Measurements from ENCODE around the gene TTC23. TPM values are rescaled to one million over a fixed set of nuclear protein-coding genes. Genes with fewer than 3 reads are reported as not detected.

Gene TTC23
- total and polyA plus RNA-seq, 9 of the 15 experiments (the other 6 are each of a cell fraction or from before 2014, with no cell fraction given) = 0.41 to 4.5 (median 2.5) TPM

DNA sequence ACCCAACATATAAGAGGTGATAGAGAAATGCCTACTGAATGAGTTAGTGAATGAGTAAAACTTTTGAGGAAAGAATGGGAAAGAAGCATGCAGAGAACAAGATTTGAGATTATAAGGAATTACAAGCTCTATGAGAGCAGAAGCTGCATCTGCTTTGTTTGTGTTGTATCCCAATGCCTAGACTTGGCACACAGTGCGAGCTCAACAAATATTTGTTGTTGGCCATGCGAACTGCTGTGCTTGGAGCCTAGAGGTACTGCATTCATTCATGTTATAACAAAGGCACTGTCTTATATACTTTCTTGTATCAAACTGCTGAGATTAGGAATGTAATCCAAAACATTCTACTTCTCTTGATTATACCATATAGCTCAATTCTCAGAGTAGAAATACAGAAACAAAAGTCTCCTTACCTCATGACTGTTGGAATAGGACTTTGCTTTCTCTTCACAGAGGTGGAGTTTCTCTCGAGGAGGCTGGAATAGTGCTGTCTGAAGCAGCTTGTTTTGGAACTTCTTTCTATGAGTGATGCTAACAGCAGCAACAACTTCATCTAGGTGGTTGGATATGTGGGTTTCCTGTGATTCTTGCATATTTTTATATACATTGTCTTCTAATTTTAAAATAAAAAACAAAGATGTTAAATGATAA lies 21.1 kb downstream of the TTC23 start:
- ChIA-PET CTCF (ENCODE audit: low intra/inter-chr PET ratio) (no interaction called here), POLR2A (no interaction called here)
- no peaks in the 10 kb centered on the region for H4K20me1 ChIP-seq (replicated peaks; ENCODE audit: control insufficient read depth, insufficient read depth, low read length)
- in situ Hi-C loops (cut with MboI) = no loop called here
- intact Hi-C loops (cut with micrococcal nuclease) = no loop called here
- no peaks in the 10 kb centered on the region for H3K36me3 ChIP-seq (ENCODE audit: control insufficient read depth, insufficient read depth, low read length)
- H3K4me3 ChIP-seq = no peak overlapping the region
- TF ChIP-seq, protein P1, sequence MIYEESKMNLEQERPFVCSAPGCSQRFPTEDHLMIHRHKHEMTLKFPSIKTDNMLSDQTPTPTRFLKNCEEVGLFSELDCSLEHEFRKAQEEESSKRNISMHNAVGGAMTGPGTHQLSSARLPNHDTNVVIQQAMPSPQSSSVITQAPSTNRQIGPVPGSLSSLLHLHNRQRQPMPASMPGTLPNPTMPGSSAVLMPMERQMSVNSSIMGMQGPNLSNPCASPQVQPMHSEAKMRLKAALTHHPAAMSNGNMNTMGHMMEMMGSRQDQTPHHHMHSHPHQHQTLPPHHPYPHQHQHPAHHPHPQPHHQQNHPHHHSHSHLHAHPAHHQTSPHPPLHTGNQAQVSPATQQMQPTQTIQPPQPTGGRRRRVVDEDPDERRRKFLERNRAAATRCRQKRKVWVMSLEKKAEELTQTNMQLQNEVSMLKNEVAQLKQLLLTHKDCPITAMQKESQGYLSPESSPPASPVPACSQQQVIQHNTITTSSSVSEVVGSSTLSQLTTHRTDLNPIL (CRISPR knock-in tag; IDR thresholded peaks at IDR 0.05) = no peak
- TF ChIP-seq, protein P2, sequence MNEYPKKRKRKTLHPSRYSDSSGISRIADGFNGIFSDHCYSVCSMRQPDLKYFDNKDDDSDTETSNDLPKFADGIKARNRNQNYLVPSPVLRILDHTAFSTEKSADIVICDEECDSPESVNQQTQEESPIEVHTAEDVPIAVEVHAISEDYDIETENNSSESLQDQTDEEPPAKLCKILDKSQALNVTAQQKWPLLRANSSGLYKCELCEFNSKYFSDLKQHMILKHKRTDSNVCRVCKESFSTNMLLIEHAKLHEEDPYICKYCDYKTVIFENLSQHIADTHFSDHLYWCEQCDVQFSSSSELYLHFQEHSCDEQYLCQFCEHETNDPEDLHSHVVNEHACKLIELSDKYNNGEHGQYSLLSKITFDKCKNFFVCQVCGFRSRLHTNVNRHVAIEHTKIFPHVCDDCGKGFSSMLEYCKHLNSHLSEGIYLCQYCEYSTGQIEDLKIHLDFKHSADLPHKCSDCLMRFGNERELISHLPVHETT (CRISPR knock-in tag; conservative IDR thresholded peaks at IDR 0.05 in 1 of 2, IDR thresholded peaks at IDR 0.05 in 1 of 2) = no peak
- TF ChIP-seq ZNF785 (CRISPR knock-in tag; IDR thresholded peaks at IDR 0.05) (no peak), ESRRA (IDR thresholded peaks at IDR 0.05; ENCODE audit: borderline replicate concordance, low read depth) (no peak), SIX5 (IDR thresholded peaks at IDR 0.05; ENCODE audit: borderline replicate concordance in 1 of 2, insufficient read depth in 1 of 2, low read depth in 1 of 2, low read length in 2 of 2) (no peak), ZNF133 (CRISPR knock-in tag; IDR thresholded peaks at IDR 0.05) (no peak), ELF2 (CRISPR knock-in tag; IDR thresholded peaks at IDR 0.05) (no peak), PTRF (tag; IDR thresholded peaks at IDR 0.05) (no peak), KHSRP (IDR thresholded peaks at IDR 0.05) (no peak), POLR2A (conservative IDR thresholded peaks at IDR 0.05) (no peak), HDGF (IDR thresholded peaks at IDR 0.05) (no peak)
- TF ChIP-seq, protein P3, sequence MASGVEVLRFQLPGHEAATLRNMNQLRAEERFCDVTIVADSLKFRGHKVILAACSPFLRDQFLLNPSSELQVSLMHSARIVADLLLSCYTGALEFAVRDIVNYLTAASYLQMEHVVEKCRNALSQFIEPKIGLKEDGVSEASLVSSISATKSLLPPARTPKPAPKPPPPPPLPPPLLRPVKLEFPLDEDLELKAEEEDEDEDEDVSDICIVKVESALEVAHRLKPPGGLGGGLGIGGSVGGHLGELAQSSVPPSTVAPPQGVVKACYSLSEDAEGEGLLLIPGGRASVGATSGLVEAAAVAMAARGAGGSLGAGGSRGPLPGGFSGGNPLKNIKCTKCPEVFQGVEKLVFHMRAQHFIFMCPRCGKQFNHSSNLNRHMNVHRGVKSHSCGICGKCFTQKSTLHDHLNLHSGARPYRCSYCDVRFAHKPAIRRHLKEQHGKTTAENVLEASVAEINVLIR (CRISPR knock-in tag; IDR thresholded peaks at IDR 0.05) = no peak
- TF ChIP-seq, protein P4, sequence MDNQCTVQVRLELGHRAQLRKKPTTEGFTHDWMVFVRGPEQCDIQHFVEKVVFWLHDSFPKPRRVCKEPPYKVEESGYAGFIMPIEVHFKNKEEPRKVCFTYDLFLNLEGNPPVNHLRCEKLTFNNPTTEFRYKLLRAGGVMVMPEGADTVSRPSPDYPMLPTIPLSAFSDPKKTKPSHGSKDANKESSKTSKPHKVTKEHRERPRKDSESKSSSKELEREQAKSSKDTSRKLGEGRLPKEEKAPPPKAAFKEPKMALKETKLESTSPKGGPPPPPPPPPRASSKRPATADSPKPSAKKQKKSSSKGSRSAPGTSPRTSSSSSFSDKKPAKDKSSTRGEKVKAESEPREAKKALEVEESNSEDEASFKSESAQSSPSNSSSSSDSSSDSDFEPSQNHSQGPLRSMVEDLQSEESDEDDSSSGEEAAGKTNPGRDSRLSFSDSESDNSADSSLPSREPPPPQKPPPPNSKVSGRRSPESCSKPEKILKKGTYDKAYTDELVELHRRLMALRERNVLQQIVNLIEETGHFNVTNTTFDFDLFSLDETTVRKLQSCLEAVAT (IDR thresholded peaks at IDR 0.05) = no peak
- H3K79me2 ChIP-seq (ENCODE audit: control insufficient read depth, insufficient read depth, low read length) = no peaks in the 10 kb centered on the region
- no peaks in the 10 kb centered on the region for H3K9me3 ChIP-seq (replicated peaks; ENCODE audit: control insufficient read depth, insufficient read depth, low read depth, low read length)
- ATAC-seq = no peak
- H3K27ac ChIP-seq (ENCODE audit: extremely low read depth, low read depth, low read length) = no peak overlapping the region
- no peaks in the 10 kb centered on the region for H3K9me1 ChIP-seq (ENCODE audit: control insufficient read depth, insufficient read depth, low read length)
- H2AFZ ChIP-seq (ENCODE audit: low read depth, low read length) = no peak overlapping the region
- no peak for DNase-seq (ENCODE audit: extremely low read depth in 1 of 4, low spot score in 3 of 4)
- H3K27me3 ChIP-seq (ENCODE audit: control insufficient read depth in 2 of 2, insufficient read depth in 2 of 2, low read length in 2 of 2) = no peaks in the 10 kb centered on the region
- BruUV-seq (replicated peaks) = no TSS peak
- FAIRE-seq = no peak
- no peak overlapping the region for H3K9ac ChIP-seq (ENCODE audit: insufficient read depth in 1 of 2, low read depth in 2 of 2, low read length in 2 of 2)
- H3K4me2 ChIP-seq (ENCODE audit: insufficient read depth, low read length) = no peak overlapping the region
- H3K4me1 ChIP-seq (replicated peaks in 1 of 2; ENCODE audit: control insufficient read depth in 2 of 2, insufficient read depth in 2 of 2, low read length in 2 of 2) = no peaks in the 10 kb centered on the region
- 28% methylated on average over 3 of the region's 3 CpGs for WGBS (ENCODE audit: insufficient coverage, low coverage, missing lambda C conversion rate)

Measured in K562 (cell line).